ENCODE results near the gene KCNJ12. TPM values are rescaled to one million over a fixed set of nuclear protein-coding genes. Genes with fewer than 3 reads are reported as not detected.

KCNJ12 gene
- total and polyA plus RNA-seq, 2 experiments from 2014 or later, result 0.61 to 2.4 TPM

GRCh38 chr17:21357696-21358656, 18.2 kb upstream of the KCNJ12 start:
- Mint-ChIP-seq H3K4me3 (no peak overlapping the region), H3K4me1 (peaks cover 15% of the 10 kb centered on the region), H3K36me3 (ENCODE audit: low read depth) (no peaks in the 10 kb centered on the region), H3K27me3 (ENCODE audit: insufficient read depth, low read depth, poor library complexity) (peaks cover 15% of the 10 kb centered on the region), H3K27ac (no peak overlapping the region), H3K9me3 (peaks cover 4% of the 10 kb centered on the region; the same call in 1 of the 3 replicates)
- no peak overlapping the region for H3K4me2 ChIP-seq
- no peak overlapping the region for H3K4me3 ChIP-seq
- H2AFZ ChIP-seq, result no peak overlapping the region
- H3K79me2 ChIP-seq (replicated peaks; ENCODE audit: insufficient read depth), result no peaks in the 10 kb centered on the region
- H3F3A ChIP-seq (replicated peaks; ENCODE audit: low read depth), result no peaks in the 10 kb centered on the region
- no peak overlapping the region for H3K27ac ChIP-seq (ENCODE audit: low read depth)
- TF ChIP-seq, protein P1, sequence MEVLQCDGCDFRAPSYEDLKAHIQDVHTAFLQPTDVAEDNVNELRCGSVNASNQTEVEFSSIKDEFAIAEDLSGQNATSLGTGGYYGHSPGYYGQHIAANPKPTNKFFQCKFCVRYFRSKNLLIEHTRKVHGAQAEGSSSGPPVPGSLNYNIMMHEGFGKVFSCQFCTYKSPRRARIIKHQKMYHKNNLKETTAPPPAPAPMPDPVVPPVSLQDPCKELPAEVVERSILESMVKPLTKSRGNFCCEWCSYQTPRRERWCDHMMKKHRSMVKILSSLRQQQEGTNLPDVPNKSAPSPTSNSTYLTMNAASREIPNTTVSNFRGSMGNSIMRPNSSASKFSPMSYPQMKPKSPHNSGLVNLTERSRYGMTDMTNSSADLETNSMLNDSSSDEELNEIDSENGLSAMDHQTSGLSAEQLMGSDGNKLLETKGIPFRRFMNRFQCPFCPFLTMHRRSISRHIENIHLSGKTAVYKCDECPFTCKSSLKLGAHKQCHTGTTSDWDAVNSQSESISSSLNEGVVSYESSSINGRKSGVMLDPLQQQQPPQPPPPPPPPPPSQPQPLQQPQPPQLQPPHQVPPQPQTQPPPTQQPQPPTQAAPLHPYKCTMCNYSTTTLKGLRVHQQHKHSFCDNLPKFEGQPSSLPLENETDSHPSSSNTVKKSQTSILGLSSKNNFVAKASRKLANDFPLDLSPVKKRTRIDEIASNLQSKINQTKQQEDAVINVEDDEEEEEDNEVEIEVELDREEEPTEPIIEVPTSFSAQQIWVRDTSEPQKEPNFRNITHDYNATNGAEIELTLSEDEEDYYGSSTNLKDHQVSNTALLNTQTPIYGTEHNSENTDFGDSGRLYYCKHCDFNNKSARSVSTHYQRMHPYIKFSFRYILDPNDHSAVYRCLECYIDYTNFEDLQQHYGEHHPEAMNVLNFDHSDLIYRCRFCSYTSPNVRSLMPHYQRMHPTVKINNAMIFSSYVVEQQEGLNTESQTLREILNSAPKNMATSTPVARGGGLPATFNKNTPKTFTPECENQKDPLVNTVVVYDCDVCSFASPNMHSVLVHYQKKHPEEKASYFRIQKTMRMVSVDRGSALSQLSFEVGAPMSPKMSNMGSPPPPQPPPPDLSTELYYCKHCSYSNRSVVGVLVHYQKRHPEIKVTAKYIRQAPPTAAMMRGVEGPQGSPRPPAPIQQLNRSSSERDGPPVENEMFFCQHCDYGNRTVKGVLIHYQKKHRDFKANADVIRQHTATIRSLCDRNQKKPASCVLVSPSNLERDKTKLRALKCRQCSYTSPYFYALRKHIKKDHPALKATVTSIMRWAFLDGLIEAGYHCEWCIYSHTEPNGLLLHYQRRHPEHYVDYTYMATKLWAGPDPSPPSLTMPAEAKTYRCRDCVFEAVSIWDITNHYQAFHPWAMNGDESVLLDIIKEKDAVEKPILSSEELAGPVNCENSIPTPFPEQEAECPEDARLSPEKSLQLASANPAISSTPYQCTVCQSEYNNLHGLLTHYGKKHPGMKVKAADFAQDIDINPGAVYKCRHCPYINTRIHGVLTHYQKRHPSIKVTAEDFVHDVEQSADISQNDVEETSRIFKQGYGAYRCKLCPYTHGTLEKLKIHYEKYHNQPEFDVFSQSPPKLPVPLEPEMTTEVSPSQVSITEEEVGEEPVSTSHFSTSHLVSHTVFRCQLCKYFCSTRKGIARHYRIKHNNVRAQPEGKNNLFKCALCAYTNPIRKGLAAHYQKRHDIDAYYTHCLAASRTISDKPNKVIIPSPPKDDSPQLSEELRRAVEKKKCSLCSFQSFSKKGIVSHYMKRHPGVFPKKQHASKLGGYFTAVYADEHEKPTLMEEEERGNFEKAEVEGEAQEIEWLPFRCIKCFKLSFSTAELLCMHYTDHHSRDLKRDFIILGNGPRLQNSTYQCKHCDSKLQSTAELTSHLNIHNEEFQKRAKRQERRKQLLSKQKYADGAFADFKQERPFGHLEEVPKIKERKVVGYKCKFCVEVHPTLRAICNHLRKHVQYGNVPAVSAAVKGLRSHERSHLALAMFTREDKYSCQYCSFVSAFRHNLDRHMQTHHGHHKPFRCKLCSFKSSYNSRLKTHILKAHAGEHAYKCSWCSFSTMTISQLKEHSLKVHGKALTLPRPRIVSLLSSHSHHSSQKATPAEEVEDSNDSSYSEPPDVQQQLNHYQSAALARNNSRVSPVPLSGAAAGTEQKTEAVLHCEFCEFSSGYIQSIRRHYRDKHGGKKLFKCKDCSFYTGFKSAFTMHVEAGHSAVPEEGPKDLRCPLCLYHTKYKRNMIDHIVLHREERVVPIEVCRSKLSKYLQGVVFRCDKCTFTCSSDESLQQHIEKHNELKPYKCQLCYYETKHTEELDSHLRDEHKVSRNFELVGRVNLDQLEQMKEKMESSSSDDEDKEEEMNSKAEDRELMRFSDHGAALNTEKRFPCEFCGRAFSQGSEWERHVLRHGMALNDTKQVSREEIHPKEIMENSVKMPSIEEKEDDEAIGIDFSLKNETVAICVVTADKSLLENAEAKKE (CRISPR knock-in tag; IDR thresholded peaks at IDR 0.05), result no peak
- TF ChIP-seq ETS1 (IDR thresholded peaks at IDR 0.05) (no peak), CTCF (conservative IDR thresholded peaks at IDR 0.05; ENCODE audit: low read depth in 2 of 2) (no peak), NANOG (IDR thresholded peaks at IDR 0.05; ENCODE audit: borderline replicate concordance) (no peak), CREB1 (CRISPR knock-in tag; IDR thresholded peaks at IDR 0.05; ENCODE audit: low read depth) (no peak), ZNF331 (CRISPR knock-in tag; IDR thresholded peaks at IDR 0.05; ENCODE audit: low read depth) (no peak)
- TF ChIP-seq, protein P2, sequence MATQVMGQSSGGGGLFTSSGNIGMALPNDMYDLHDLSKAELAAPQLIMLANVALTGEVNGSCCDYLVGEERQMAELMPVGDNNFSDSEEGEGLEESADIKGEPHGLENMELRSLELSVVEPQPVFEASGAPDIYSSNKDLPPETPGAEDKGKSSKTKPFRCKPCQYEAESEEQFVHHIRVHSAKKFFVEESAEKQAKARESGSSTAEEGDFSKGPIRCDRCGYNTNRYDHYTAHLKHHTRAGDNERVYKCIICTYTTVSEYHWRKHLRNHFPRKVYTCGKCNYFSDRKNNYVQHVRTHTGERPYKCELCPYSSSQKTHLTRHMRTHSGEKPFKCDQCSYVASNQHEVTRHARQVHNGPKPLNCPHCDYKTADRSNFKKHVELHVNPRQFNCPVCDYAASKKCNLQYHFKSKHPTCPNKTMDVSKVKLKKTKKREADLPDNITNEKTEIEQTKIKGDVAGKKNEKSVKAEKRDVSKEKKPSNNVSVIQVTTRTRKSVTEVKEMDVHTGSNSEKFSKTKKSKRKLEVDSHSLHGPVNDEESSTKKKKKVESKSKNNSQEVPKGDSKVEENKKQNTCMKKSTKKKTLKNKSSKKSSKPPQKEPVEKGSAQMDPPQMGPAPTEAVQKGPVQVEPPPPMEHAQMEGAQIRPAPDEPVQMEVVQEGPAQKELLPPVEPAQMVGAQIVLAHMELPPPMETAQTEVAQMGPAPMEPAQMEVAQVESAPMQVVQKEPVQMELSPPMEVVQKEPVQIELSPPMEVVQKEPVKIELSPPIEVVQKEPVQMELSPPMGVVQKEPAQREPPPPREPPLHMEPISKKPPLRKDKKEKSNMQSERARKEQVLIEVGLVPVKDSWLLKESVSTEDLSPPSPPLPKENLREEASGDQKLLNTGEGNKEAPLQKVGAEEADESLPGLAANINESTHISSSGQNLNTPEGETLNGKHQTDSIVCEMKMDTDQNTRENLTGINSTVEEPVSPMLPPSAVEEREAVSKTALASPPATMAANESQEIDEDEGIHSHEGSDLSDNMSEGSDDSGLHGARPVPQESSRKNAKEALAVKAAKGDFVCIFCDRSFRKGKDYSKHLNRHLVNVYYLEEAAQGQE (IDR thresholded peaks at IDR 0.05; ENCODE audit: unreplicated experiment), result no peak
- H4K20me1 ChIP-seq (replicated peaks; ENCODE audit: insufficient read depth), result no peaks in the 10 kb centered on the region
- H3K36me3 ChIP-seq (ENCODE audit: insufficient read depth), result no peaks in the 10 kb centered on the region
- DNase-seq (ENCODE audit: low spot score), result no peak
- no peaks in the 10 kb centered on the region for H3K27me3 ChIP-seq (ENCODE audit: insufficient read depth)
- no peaks in the 10 kb centered on the region; the same call in 1 of the 2 replicates for H3K9me2 ChIP-seq (ENCODE audit: insufficient read depth)
- ATAC-seq, result no peak
- no peaks in the 10 kb centered on the region; the same call in 1 of the 2 replicates for H3K4me1 ChIP-seq (ENCODE audit: insufficient read depth)

All from GM23338 (cell line).